Measurements from ENCODE around the gene CDK5R2.

GRCh38 chr2:218979846-218980734 is 20.6 kb downstream of the CDK5R2 start:
- TF ChIP-seq CTCF (IDR thresholded peaks at IDR 0.05) (peak; percentile 79 to 93 (median 88)), POLR2AphosphoS5 (IDR thresholded peaks at IDR 0.05) (no peak), POLR2A (IDR thresholded peaks at IDR 0.05) (no peak)

Measured in upper lobe of left lung (tissue), 4 donors.